Measurements from ENCODE around the gene RAB4B. TPM values are rescaled to one million over a fixed set of nuclear protein-coding genes. Genes with fewer than 3 reads are reported as not detected.

The RAB4B gene
- total and polyA plus RNA-seq, 4 experiments from 2014 or later: 53.5 to 69.8 (median 61.2) TPM

DNA sequence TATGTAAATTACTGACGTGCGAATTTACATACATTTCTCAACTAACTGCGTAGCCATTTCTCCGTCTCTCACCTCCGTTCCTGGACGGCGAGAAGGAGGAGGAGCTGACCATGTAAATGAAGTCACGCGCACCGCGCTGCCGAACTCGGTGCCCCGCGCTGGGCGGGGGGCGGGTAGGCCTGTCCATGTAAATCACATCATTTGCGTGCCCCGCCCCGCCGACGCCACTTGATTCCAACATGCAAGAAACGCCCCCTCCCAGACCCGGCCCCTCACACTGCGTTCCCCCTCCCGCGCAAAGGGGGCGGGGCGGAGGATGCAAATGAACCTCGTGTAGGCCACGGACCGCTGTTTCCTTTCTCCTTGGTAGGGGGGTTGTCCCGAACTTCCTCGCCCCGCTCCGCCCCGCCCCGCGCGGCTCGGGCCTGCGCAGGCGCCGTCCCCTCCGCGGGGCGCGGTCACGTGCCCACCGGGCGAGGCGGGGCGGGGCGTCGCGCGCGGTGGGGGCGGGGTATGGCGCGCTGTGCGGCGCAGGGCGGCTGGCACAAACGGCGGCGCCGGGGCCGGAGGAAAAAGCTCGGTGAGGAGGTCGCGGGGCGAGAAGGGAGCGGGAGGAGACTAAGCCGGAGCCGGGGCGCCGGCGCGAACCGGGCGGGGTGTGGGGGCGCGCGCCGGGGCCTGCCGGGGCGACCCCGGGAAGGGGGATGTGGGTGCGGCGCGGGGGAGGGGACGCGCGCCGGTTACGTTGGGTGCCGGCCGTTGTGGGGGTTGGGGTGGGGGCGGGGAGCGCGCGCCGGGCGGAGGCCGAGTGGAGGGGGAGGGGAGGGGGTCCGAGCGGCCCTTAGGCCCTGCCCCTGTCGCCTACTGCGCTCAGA, 20.9 kb downstream of the RAB4B start, which contains the start of gene EGLN2:
Gene EGLN2 (plus strand): TSS at position 509 of the 875 bp plus-strand sequence. CDS start 1,382 bp downstream, outside the sequence.
- intact Hi-C loops (cut with micrococcal nuclease): loop anchor here (1.0 to 2.0 kb wide), 7 partner anchors 7 to 464 kb away; partner anchors contain the start of genes ACTMAP, COQ8B and RAB4B
- Mint-ChIP-seq H3K4me1 (peaks cover 36 to 60% (median 46%) of the 10 kb centered on the region in 4 donors), H3K27ac (peak within 1 kb of the TSS; percentile 98 to 100 (median 99)), H3K27me3 (no peaks in the 10 kb centered on the region), H3K9me3 (no peaks in the 10 kb centered on the region), H3K4me3 (peak within 1 kb of the TSS; percentile 92 to 99 (median 97)), H3K36me3 (peaks cover 10 to 37% of the 10 kb centered on the region in 2 donors)
- peaks cover 52% of the 10 kb centered on the region for H3K4me1 ChIP-seq (ENCODE audit: insufficient read depth, low read length)
- no peaks in the 10 kb centered on the region for H3K27me3 ChIP-seq (ENCODE audit: insufficient read depth, low read length)
- ChIA-PET POLR2A (ENCODE audit: partially characterized antibody) (interaction anchor here (0.6 to 15.6 kb wide), 23 partner anchors 9 to 750 kb away, joined by 3 to 369 read pairs (median 5); partner anchors contain the start of genes ACTMAP, COQ8B, HNRNPUL1 and ITPKC), CTCF (ENCODE audit: partially characterized antibody) (interaction anchor here (1.0 to 4.0 kb wide), 10 partner anchors 9 to 135 kb away, joined by 3 to 40 read pairs (median 8); partner anchors contain the start of genes ACTMAP, RAB4B and SNRPA)
- H3K27ac ChIP-seq (ENCODE audit: low read depth, low read length): peak within 1 kb of the TSS; percentile 82
- H3K9me3 ChIP-seq (ENCODE audit: control insufficient read depth in 1 of 2, low read length in 2 of 2): no peaks in the 10 kb centered on the region
- DNase-seq: peak; percentile 100
- peaks cover 10% of the 10 kb centered on the region for H3K36me3 ChIP-seq (ENCODE audit: insufficient read depth, low read length)
- H3K4me3 ChIP-seq (ENCODE audit: low read length in 2 of 2): peak within 1 kb of the TSS; percentile 69 to 86

DNA sequence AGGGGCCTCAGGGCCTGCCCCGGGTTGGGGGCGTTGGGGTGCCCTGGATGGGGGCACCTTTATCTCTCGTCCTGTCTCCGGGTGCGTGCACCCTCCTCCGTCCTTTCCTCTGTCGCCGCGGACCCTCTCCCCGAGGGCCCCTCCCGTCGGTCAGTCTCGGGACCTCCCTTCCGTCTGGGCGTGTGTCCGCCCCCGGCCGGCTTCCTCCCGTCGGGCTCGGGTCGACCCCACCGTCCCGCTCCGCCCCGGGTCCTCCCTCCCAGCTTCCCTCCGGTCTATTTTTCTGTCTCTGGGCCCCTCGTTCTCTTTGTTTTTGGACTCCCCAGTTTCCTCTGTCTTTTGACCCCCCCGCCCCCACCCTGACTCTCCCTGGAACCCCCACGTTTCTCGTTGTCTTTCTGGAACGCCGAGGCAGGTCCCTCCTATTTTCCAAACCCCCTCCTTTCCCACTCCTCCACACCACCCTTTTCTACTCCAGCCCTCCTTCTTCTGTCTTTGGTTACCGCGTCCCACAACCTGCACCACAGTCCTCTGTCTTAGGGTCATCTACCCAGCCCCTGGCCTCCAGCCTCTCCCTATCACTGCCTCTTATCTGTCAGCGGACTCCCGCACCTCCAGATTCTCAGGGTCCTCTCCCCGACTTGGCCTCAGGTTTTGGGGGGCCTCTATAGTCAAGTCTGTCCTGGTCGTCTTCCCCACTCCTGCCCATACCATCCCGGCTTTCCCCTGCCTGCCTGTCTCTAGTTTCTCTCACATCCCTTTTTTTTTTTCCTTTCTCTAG, 21.7 kb downstream of the RAB4B start:
- intact Hi-C loops (cut with micrococcal nuclease): loop anchor here (1.0 to 2.0 kb wide), 2 partner anchors 76 to 463 kb away; no protein-coding TSS in a partner anchor
- peak overlapping the region; percentile 89 to 97 (median 94) for H3K4me3 Mint-ChIP-seq
- peaks cover 44 to 68% (median 55%) of the 10 kb centered on the region in 4 donors for H3K4me1 Mint-ChIP-seq
- Histone ChIP-seq H3K4me1 (ENCODE audit: insufficient read depth, low read length) (peaks cover 60% of the 10 kb centered on the region), H3K4me3 (ENCODE audit: low read length in 2 of 2) (peak overlapping the region; percentile 69 to 70), H3K36me3 (ENCODE audit: insufficient read depth, low read length) (peaks cover 10% of the 10 kb centered on the region), H3K9me3 (ENCODE audit: control insufficient read depth in 1 of 2, low read length in 2 of 2) (no peaks in the 10 kb centered on the region), H3K27me3 (ENCODE audit: insufficient read depth, low read length) (no peaks in the 10 kb centered on the region), H3K27ac (ENCODE audit: low read depth, low read length) (peak overlapping the region; percentile 82)
- peaks cover 13 to 41% of the 10 kb centered on the region in 2 donors for H3K36me3 Mint-ChIP-seq
- H3K9me3 Mint-ChIP-seq: no peaks in the 10 kb centered on the region
- peak overlapping the region; percentile 93 to 98 (median 96) for H3K27ac Mint-ChIP-seq
- DNase-seq: peak in 1 of 5 donors; percentile 39
- ChIA-PET POLR2A (ENCODE audit: partially characterized antibody) (interaction anchor here (0.6 to 15.6 kb wide), 10 partner anchors 8 to 464 kb away, joined by 3 to 369 read pairs (median 18); partner anchors contain the start of genes ACTMAP, HNRNPUL1, MIA and RAB4B), CTCF (ENCODE audit: partially characterized antibody) (interaction anchor here (1.3 to 4.0 kb wide), 3 partner anchors 20 to 142 kb away, joined by 3 to 40 read pairs (median 8); partner anchors contain the start of gene RAB4B)
- no peaks in the 10 kb centered on the region for H3K27me3 Mint-ChIP-seq

DNA sequence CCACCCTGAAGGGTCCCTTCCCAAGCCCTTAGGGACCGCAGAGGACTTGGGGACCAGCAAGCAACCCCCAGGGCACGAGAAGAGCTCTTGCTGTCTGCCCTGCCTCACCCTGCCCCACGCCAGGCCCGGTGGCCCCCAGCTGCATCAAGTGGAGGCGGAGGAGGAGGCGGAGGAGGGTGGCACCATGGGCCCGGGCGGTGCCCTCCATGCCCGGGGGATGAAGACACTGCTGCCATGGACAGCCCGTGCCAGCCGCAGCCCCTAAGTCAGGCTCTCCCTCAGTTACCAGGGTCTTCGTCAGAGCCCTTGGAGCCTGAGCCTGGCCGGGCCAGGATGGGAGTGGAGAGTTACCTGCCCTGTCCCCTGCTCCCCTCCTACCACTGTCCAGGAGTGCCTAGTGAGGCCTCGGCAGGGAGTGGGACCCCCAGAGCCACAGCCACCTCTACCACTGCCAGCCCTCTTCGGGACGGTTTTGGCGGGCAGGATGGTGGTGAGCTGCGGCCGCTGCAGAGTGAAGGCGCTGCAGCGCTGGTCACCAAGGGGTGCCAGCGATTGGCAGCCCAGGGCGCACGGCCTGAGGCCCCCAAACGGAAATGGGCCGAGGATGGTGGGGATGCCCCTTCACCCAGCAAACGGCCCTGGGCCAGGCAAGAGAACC, 22.4 kb downstream of the RAB4B start:
- H3K9me3 ChIP-seq (ENCODE audit: control insufficient read depth in 1 of 2, low read length in 2 of 2): no peaks in the 10 kb centered on the region
- H3K27me3 ChIP-seq (ENCODE audit: insufficient read depth, low read length): no peaks in the 10 kb centered on the region
- H3K4me3 ChIP-seq (ENCODE audit: low read length in 2 of 2): peak overlapping the region; percentile 69 to 70
- intact Hi-C loops (cut with micrococcal nuclease): no loop called here
- DNase-seq: peak in 1 of 5 donors; percentile 38
- peaks cover 67% of the 10 kb centered on the region for H3K4me1 ChIP-seq (ENCODE audit: insufficient read depth, low read length)
- H3K27me3 Mint-ChIP-seq: no peaks in the 10 kb centered on the region
- H3K36me3 Mint-ChIP-seq: peaks cover 13 to 46% of the 10 kb centered on the region in 2 donors
- CTCF ChIA-PET (ENCODE audit: partially characterized antibody): interaction anchor here (1.3 kb wide), 1 partner anchor 143 kb away, joined by 3 read pairs; no protein-coding TSS in a partner anchor
- H3K27ac ChIP-seq (ENCODE audit: low read depth, low read length): peak overlapping the region; percentile 82
- peak overlapping the region; percentile 93 to 98 (median 96) for H3K27ac Mint-ChIP-seq
- POLR2A ChIA-PET (ENCODE audit: partially characterized antibody): interaction anchor here (1.6 to 15.6 kb wide), 4 partner anchors 11 to 84 kb away, joined by 6 to 369 read pairs (median 34); partner anchors contain the start of genes ACTMAP, COQ8B, ITPKC and MIA
- H3K4me1 Mint-ChIP-seq: peaks cover 51 to 76% (median 61%) of the 10 kb centered on the region in 4 donors
- peak overlapping the region; percentile 89 to 97 (median 94) for H3K4me3 Mint-ChIP-seq
- H3K9me3 Mint-ChIP-seq: no peaks in the 10 kb centered on the region
- peaks cover 10% of the 10 kb centered on the region for H3K36me3 ChIP-seq (ENCODE audit: insufficient read depth, low read length)

DNA sequence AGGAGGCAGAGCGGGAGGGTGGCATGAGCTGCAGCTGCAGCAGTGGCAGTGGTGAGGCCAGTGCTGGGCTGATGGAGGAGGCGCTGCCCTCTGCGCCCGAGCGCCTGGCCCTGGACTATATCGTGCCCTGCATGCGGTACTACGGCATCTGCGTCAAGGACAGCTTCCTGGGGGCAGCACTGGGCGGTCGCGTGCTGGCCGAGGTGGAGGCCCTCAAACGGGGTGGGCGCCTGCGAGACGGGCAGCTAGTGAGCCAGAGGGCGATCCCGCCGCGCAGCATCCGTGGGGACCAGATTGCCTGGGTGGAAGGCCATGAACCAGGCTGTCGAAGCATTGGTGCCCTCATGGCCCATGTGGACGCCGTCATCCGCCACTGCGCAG, 22.9 kb downstream of the RAB4B start:
- H3K9me3 ChIP-seq (ENCODE audit: control insufficient read depth in 1 of 2, low read length in 2 of 2): no peaks in the 10 kb centered on the region
- POLR2A ChIA-PET (ENCODE audit: partially characterized antibody): interaction anchor here (1.6 to 15.6 kb wide), 4 partner anchors 11 to 85 kb away, joined by 6 to 369 read pairs (median 34); partner anchors contain the start of genes ACTMAP, COQ8B, ITPKC and MIA
- Mint-ChIP-seq H3K9me3 (no peaks in the 10 kb centered on the region), H3K4me1 (peaks cover 55 to 81% (median 66%) of the 10 kb centered on the region in 4 donors), H3K27ac (peak overlapping the region in 4 of 7 donors; percentile 88 to 100 (median 91)), H3K36me3 (peaks cover 13 to 49% of the 10 kb centered on the region in 2 donors), H3K4me3 (peak overlapping the region; percentile 72 to 97 (median 94)), H3K27me3 (no peaks in the 10 kb centered on the region)
- H3K4me3 ChIP-seq (ENCODE audit: low read length in 2 of 2): no peak overlapping the region
- peak overlapping the region; percentile 82 for H3K27ac ChIP-seq (ENCODE audit: low read depth, low read length)
- peaks cover 72% of the 10 kb centered on the region for H3K4me1 ChIP-seq (ENCODE audit: insufficient read depth, low read length)
- no peak for DNase-seq
- no peaks in the 10 kb centered on the region for H3K27me3 ChIP-seq (ENCODE audit: insufficient read depth, low read length)
- peaks cover 10% of the 10 kb centered on the region for H3K36me3 ChIP-seq (ENCODE audit: insufficient read depth, low read length)
- CTCF ChIA-PET (ENCODE audit: partially characterized antibody): interaction anchor here (0.9 to 1.3 kb wide), 2 partner anchors 40 to 143 kb away, joined by 3 read pairs; no protein-coding TSS in a partner anchor
- intact Hi-C loops (cut with micrococcal nuclease): no loop called here

DNA sequence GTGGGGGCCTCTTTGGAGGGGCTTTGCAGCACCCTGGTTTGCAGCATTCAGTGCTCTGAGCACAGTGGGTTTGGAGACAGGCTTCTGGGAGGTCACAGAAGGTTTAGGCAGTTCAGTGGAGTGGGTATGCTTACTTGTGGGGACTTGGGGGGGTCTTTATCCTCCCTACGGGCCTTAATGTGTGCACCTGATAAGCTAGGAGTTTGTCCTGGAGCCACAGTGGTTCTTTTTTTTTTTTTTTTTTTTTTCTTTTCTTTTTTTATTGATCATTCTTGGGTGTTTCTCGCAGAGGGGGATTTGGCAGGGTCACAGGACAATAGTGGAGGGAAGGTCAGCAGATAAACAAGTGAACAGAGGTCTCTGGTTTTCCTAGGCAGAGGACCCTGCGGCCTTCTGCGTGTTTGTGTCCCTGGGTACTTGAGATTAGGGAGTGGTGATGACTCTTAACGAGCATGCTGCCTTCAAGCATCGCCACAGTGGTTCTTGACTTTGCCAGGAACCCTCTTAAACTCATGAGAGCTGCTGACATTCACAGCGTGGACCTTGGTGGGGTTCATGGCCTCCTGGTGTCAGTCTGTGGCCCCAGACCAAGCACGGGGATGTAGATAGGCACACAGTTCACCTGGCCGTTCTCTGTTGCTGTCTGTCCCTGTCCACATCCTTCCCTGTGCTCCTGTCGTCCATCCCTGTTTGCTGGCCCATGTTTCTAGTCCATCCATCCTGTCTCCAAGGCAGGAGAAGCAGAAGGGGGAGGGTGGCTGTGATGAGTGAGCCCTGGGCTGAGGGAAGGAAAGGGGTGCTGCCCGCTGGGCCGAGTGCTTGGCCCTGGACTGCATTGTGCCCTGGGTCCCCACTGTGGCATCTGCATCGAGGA, 23.6 kb downstream of the RAB4B start:
- Mint-ChIP-seq H3K9me3 (no peaks in the 10 kb centered on the region), H3K4me3 (peak overlapping the region; percentile 72 to 97 (median 92)), H3K4me1 (peaks cover 62 to 87% (median 73%) of the 10 kb centered on the region in 4 donors), H3K27me3 (no peaks in the 10 kb centered on the region), H3K36me3 (peaks cover 14 to 54% of the 10 kb centered on the region in 2 donors), H3K27ac (peak overlapping the region; percentile 91 to 100 (median 99))
- DNase-seq: no peak
- Histone ChIP-seq H3K9me3 (ENCODE audit: control insufficient read depth in 1 of 2, low read length in 2 of 2) (no peaks in the 10 kb centered on the region), H3K4me1 (ENCODE audit: insufficient read depth, low read length) (peaks cover 79% of the 10 kb centered on the region), H3K4me3 (ENCODE audit: low read length in 2 of 2) (peak overlapping the region in 1 of 2 donors; percentile 52), H3K36me3 (ENCODE audit: insufficient read depth, low read length) (peaks cover 10% of the 10 kb centered on the region), H3K27ac (ENCODE audit: low read depth, low read length) (peak overlapping the region; percentile 84), H3K27me3 (ENCODE audit: insufficient read depth, low read length) (no peaks in the 10 kb centered on the region)
- POLR2A ChIA-PET (ENCODE audit: partially characterized antibody): interaction anchor here (0.6 to 15.6 kb wide), 9 partner anchors 10 to 461 kb away, joined by 3 to 369 read pairs (median 9); partner anchors contain the start of genes ACTMAP, COQ8B, ITPKC and MIA
- CTCF ChIA-PET (ENCODE audit: partially characterized antibody): interaction anchor here (0.7 to 0.9 kb wide), 2 partner anchors 19 to 41 kb away, joined by 3 to 4 read pairs; no protein-coding TSS in a partner anchor
- intact Hi-C loops (cut with micrococcal nuclease): loop anchor here (2.0 kb wide), 1 partner anchor 17 kb away; no protein-coding TSS in a partner anchor
